Activated CD4-positive, alpha-beta T cell treated with anti-CD3 and anti-CD28 coated beads, Interleukin-2, Interleukin-4, amounts not matched to agents 100 ng/mL and 50 ng/mL, durations not matched to agents 16 hours and 8 hours (primary cell): ENCODE measurements around the gene TMTC3.
"Not testable (repeated sequence)": the region's sequence is repeated elsewhere in the genome, so short reads cannot be mapped to it uniquely, and the experiment has no call there.

ENCODE experiments used
- DNase-seq: peaks from one replicate; pipeline ENCODE4 v3.0.0-alpha.2; 2020; ENCODE audit warnings: low spot score

The TMTC3 gene

GRCh38 chr12:88166179-88166578, 24.1 kb downstream of the TMTC3 start:
- DNase-seq: no peak

DNA sequence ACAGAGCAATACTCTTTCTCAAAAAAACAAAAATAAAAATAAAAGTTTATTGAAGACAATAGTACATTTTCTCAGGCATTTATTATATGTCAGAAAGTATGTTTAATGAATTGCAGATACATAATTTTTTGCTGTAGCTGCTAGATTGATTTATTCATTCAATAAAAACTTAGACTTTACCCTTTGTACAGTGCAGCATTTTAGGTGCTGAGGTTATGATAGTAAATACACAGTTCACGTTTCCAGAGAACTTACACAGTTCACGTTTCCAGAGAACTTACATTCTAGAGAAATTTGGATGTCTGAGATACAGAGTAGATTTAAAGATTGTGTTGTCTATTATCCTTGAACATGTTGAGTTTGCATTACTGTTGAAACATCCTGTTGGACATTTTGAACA, 25.3 kb downstream of the TMTC3 start:
- DNase-seq: no peak

- no peak for DNase-seq
Observed at GRCh38 chr12:88172844-88173407, 30.8 kb downstream of the TMTC3 start.

DNA sequence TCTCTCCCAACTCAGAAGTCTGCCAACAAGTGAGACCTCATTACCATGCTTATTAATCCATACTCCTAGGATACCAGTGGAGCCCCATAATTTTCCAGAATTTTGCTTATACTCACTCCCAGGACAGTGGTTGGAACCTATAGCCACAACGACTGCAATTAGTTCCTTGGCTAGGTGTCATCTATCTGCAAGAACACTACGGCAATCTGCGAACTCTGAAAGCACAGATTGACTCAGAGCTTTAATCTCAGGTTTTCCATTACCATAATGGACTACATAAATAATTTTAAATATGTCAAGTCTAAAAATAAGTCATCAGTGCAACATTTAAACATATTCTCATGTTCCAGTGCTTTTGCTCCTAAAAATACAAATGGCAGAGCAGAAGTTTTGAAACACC, 33.4 kb downstream of the TMTC3 start:
- DNase-seq: no peak

GRCh38 chr12:88179436-88180014, 37.4 kb downstream of the TMTC3 start:
- DNase-seq: no peak

GRCh38 chr12:88181881-88182280, 39.8 kb downstream of the TMTC3 start:
- no peak for DNase-seq

DNA sequence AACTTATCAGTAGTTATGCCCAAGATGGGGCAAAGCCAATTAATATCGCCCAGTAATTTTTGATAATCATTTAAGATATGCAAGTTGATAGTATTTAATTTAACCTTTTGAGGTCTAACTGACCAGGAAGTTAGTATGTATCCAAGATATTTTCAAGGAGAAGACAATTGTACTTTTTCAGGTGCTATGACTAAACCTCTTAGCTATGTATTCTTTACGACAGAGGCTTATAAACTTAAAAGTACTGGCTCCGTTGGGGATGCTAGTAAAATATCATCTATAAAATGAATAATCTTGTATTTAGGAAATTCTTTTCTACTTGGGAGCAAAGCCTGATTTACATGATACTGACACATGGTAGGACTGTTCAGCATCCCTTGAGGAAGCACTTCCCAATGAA, 40.3 kb downstream of the TMTC3 start:
- no peak for DNase-seq

DNA sequence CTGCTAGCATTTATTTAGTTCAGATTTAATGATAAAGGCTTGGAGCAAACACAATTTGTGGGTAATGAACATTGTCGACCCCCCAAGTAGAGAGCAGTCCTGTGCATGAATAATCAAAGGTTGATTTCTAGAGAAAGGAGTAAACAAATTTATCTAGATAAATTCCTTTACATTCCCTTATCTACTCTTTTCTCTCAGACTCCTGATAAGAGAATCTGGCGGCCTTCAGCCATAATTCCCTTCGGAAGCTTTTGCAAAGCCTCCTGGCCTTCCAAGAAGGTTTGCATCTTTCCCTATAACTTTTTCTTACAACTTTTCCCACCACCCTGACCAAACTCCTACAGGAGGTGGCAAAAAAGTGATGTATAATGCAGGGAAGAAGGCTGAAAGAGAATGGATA, 42.1 kb downstream of the TMTC3 start:
- DNase-seq: no peak

GRCh38 chr12:88185279-88185678, 43.2 kb downstream of the TMTC3 start:
- no peak for DNase-seq

GRCh38 chr12:88185988-88186387, 43.9 kb downstream of the TMTC3 start:
- no peak for DNase-seq

- no peak for DNase-seq
Observed at GRCh38 chr12:88187571-88187970, 45.5 kb downstream of the TMTC3 start.

- DNase-seq: no peak
Observed at GRCh38 chr12:88188180-88188579, 46.1 kb downstream of the TMTC3 start.

GRCh38 chr12:88192426-88192825, 50.3 kb downstream of the TMTC3 start:
- DNase-seq: no peak

GRCh38 chr12:88194868-88195267, 52.8 kb downstream of the TMTC3 start:
- no peak for DNase-seq

GRCh38 chr12:88200029-88200428, 57.9 kb downstream of the TMTC3 start:
- DNase-seq: no peak

GRCh38 chr12:88202500-88202899, 60.4 kb downstream of the TMTC3 start:
- DNase-seq: no peak

DNA sequence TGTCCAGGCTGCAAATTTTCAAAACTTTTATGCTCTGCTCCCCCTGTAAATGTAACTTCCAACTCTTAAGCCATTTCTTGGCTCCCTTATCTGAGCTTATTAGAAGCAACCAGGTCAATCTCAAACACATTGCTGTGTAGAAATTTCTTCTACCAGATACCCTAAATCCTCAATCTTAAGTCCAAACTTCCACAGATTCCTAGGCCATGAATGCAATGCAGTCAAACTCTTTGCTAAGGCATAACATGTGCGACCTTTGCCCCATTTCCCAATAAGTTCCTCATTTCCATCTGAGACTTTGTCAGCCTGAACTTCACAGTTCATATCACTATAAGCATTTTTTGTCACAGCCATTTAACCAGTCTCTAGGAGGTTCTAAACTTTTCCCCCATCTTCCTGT, 64.5 kb downstream of the TMTC3 start:
- no peak for DNase-seq

DNA sequence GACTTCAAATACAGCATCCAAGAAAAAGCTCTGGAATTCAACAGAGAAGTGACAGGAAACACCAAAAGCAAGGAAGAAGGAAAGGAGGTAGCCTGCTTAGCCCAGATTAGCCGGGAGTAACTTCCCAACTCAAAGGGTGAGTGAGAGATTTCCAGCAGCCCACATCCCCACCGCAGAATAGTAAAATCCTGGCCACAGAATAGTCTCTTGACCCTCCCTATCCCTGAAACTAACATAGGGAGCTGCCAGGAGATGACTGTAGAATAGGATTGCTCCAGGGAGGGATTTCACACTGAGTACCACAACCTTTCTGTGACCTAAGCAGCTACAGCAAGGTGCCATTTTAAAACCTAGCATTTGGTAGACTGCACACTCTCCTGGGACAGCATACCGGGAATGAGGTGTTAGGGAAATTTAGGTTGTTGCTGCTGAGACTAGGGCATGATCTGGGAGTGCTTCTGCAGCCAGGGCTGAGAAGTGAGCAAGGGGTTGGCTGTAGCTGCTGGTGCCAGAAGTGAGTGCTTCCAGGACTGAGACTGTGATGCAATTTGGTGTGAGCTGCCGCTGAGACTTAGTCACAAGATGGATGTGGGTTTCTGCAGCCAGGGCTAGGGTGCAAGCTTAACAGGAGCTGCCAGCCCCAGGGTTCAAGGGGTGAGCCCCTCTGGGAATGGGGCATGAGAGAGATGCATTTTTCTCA, 66.0 kb downstream of the TMTC3 start:
- no peak for DNase-seq

DNA sequence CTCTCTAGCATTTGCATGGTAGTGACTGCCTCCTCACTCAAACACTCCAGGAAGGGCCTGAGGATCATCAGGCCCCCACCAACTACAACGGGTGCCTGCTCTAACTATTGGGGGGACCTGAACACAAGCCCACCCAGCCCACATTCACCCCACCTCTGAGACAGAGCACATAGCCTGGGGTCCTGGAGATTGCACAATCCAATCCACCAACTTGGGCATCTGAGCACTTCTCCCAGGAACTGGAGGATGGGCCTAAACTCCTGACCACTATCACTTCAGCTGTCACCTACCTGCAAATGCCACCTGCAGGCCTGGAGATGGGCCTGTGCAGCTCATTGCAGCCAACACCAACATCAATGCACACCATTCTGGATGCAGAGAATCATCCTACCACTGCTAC, 66.6 kb downstream of the TMTC3 start:
- no peak for DNase-seq

GRCh38 chr12:88210311-88210710, 68.2 kb downstream of the TMTC3 start:
- not testable (repeated sequence) for DNase-seq

DNA sequence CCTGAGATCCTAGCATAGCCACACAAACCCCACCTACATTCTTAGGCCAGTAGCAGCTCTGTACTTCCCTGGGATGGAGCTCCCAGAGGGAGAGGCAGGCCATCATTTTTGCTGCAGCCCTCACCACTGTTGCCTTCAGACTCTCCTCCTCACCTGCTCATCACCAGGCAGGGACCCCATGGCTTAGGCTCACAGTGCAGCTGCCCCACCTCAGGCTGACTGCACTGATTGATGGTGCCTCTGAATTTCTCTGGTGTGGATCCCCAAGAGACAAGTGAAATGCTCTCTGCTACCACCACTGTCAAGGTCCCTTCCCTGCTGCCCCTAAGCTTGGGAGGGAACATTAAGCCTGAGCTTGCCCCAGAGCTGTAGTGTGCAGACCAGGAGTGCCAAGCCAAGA, 76.2 kb downstream of the TMTC3 start:
- no peak for DNase-seq

DNA sequence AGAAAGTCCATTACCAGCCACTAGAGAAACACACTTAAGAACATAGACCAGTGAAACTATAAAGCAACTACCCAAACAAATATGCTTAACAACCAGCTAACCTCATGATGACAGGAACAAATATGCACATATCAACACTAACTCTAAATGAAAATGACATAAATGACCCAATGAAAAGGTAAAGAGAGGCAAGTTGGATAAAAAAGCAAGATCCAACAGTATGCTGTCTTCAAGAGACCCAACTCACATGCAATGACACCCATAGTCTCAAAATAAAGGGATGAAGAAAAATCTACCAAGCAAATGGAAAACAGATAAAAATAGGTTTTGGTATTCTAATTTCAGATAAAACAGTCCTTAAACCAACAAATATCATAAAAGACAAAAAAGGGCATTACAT, 77.8 kb downstream of the TMTC3 start:
- DNase-seq: no peak

- no peak for DNase-seq
Observed at GRCh38 chr12:88223519-88223918, 81.4 kb downstream of the TMTC3 start.

GRCh38 chr12:88225776-88226175, 83.7 kb downstream of the TMTC3 start:
- no peak for DNase-seq
